ENCODE results near the gene PREP. TPM values are rescaled to one million over a fixed set of nuclear protein-coding genes. Genes with fewer than 3 reads are reported as not detected.

Gene PREP
- total RNA-seq, 1 donor from 2014 or later, result 39.6 TPM

DNA sequence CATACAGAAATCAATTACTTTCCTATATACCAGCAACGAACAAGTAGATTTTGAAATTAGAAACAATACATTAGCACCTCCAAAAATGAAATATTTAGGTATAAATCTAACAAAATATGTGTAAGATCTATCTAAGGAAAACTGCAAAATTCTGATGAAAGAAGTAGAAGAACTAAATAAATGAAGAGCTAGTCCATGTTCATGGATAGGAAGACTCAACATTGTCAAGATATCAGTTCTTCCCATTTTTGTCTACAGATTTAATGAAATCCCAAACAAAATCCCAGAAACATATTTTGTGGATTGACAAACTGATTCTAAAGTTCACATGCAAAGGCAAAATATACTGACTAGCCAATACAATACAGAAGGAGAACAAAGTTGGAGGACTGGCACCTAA lies 33.7 kb downstream of the PREP start:
- no peak for DNase-seq (ENCODE audit: low spot score)
- Mint-ChIP-seq H3K4me3 (ENCODE audit: unreplicated experiment) (no peak overlapping the region), H3K27ac (ENCODE audit: unreplicated experiment) (no peak overlapping the region), H3K4me1 (ENCODE audit: unreplicated experiment) (peaks cover 9% of the 10 kb centered on the region), H3K9me3 (ENCODE audit: unreplicated experiment) (no peaks in the 10 kb centered on the region), H3K36me3 (ENCODE audit: low read depth, unreplicated experiment) (peaks cover 11% of the 10 kb centered on the region), H3K27me3 (ENCODE audit: unreplicated experiment) (no peaks in the 10 kb centered on the region)
- TF ChIP-seq, protein P1, sequence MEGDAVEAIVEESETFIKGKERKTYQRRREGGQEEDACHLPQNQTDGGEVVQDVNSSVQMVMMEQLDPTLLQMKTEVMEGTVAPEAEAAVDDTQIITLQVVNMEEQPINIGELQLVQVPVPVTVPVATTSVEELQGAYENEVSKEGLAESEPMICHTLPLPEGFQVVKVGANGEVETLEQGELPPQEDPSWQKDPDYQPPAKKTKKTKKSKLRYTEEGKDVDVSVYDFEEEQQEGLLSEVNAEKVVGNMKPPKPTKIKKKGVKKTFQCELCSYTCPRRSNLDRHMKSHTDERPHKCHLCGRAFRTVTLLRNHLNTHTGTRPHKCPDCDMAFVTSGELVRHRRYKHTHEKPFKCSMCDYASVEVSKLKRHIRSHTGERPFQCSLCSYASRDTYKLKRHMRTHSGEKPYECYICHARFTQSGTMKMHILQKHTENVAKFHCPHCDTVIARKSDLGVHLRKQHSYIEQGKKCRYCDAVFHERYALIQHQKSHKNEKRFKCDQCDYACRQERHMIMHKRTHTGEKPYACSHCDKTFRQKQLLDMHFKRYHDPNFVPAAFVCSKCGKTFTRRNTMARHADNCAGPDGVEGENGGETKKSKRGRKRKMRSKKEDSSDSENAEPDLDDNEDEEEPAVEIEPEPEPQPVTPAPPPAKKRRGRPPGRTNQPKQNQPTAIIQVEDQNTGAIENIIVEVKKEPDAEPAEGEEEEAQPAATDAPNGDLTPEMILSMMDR (IDR thresholded peaks at IDR 0.05; ENCODE audit: unreplicated experiment), result no peak

DNA sequence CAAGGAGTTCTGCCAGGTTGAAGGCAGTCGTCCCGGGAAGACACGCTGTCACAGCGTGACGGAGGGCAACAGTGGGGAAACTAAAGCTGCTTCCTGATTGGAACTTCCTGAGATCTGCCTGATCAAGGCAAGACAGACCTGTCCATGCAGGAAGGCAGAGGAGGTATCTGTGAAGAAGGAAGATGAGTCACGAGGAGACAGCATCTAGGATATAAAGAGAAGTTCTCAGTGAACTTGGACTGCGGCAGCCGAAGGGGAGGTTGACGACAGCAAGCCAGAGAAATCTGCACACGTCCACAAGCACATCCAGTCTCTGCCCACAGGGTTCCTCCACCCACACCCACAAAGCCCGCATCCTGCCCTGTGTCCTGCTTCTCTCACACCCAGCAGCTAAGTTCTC lies 38.6 kb downstream of the PREP start:
- Mint-ChIP-seq H3K4me3 (ENCODE audit: unreplicated experiment) (no peak overlapping the region), H3K36me3 (ENCODE audit: low read depth, unreplicated experiment) (peaks cover 6% of the 10 kb centered on the region), H3K27me3 (ENCODE audit: unreplicated experiment) (peaks cover 3% of the 10 kb centered on the region), H3K4me1 (ENCODE audit: unreplicated experiment) (peaks cover 15% of the 10 kb centered on the region), H3K9me3 (ENCODE audit: unreplicated experiment) (no peaks in the 10 kb centered on the region), H3K27ac (ENCODE audit: unreplicated experiment) (peak overlapping the region; percentile 80)
- TF ChIP-seq, protein P1 (IDR thresholded peaks at IDR 0.05; ENCODE audit: unreplicated experiment), result no peak
- DNase-seq (ENCODE audit: low spot score), result no peak

DNA sequence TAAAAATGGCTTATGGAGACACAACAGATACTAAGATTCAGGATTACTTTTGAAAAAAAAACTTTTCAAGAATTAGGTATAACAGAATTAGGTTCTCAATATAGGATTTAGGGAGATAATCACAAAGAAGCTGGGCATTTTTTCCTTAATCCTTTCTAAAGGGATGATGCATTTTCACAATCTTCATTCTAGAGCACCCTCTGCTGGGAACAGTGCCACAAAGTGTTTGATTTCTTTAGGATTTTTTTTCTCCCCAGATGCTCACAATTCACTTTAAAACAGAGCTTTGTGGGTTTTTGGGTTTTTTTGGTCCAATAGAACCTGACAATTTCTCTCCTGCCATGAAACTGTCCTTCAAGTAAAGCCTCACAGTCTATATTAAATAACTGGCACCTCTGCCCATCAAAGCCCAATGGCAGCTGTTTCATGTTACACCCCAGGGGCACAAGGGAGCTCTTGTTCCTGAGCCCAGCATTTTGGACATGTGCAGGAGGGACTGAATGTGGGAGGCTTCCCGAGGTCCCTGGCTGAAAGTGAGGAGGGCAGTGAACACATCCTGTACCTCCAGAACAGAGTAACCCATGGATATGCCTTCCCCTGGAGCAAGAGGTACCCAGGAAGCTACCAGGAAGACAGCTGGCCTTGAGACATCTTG lies 39.7 kb downstream of the PREP start:
- TF ChIP-seq, protein P1 (IDR thresholded peaks at IDR 0.05; ENCODE audit: unreplicated experiment), result no peak
- H3K27ac Mint-ChIP-seq (ENCODE audit: unreplicated experiment), result peak overlapping the region; percentile 65

DNA sequence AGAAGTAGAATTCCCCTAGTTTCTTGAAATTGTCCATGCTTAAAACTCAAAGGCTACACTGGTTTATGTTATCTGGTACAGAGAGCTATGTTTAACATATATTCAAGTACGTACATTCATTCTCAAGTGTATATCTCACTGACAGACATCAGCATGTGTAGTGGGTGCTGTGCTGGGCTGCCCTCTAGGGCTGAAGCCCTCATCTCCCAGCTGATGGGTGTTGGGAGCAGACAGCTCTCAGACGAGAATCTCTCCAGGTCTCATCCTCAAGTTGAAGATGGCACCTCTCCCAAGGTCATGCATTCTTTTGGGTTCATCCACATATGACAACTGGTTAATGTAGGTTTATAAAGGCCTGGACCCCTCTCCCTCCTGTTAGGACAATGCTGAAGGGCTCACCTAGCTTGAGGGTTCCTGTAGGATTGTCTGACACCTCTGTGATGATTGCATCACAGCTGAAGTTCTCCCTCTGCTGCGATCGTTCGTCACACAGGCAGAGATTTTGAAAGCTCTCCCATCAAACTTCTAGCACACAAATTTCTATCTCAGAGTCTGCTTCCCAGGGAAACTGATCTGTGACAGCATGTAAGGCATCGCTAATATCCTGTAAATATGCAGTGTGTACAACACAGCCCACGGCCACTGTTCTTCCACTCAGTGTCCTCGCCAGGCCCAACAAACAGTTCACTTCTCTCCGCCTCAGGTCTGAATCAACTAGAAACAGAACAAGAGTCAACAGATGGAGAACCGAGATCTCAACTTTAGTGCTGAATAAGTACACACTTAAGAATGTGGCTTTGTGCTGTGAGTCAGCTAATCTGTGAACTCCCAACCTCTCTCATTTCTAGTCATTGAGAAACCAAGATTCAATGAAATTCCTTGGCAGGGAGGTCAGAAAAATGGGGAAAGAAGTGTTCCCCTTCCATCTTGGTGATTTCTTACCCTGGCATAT lies 43.2 kb downstream of the PREP start:
- H3K27me3 Mint-ChIP-seq (ENCODE audit: unreplicated experiment), result peaks cover 3% of the 10 kb centered on the region
- H3K4me1 Mint-ChIP-seq (ENCODE audit: unreplicated experiment), result peaks cover 11% of the 10 kb centered on the region
- TF ChIP-seq, protein P1 (IDR thresholded peaks at IDR 0.05; ENCODE audit: unreplicated experiment), result no peak
- peaks cover 18% of the 10 kb centered on the region for H3K36me3 Mint-ChIP-seq (ENCODE audit: low read depth, unreplicated experiment)
- H3K9me3 Mint-ChIP-seq (ENCODE audit: unreplicated experiment), result no peaks in the 10 kb centered on the region
- no peak overlapping the region for H3K27ac Mint-ChIP-seq (ENCODE audit: unreplicated experiment)
- H3K4me3 Mint-ChIP-seq (ENCODE audit: unreplicated experiment), result no peak overlapping the region
- DNase-seq (ENCODE audit: low spot score), result no peak

More for the DNA sequence above, 39.7 kb downstream of the PREP start:
- no peak for DNase-seq (ENCODE audit: low spot score)
- H3K27me3 Mint-ChIP-seq (ENCODE audit: unreplicated experiment), result peaks cover 3% of the 10 kb centered on the region
- no peaks in the 10 kb centered on the region for H3K9me3 Mint-ChIP-seq (ENCODE audit: unreplicated experiment)
- H3K4me1 Mint-ChIP-seq (ENCODE audit: unreplicated experiment), result peaks cover 15% of the 10 kb centered on the region
- peaks cover 6% of the 10 kb centered on the region for H3K36me3 Mint-ChIP-seq (ENCODE audit: low read depth, unreplicated experiment)
- H3K4me3 Mint-ChIP-seq (ENCODE audit: unreplicated experiment), result no peak overlapping the region

DNA sequence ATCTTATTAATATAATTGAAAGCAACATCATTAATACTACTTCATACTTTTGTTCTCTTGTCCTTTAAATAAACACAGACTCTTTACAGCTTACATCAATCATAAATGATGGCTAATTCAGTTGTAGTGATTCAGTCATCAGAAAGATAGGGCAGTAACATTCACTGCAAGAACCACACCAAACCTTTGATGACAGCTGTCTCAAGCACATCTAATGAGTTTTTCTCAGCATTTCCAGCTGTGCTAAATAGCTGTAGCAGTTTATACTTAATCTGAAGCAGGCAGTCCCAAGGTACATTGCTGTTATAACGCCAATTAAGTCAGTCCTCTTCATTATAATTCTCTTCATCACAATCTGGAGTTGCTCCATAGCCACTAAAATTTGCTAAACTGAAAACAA lies 45.7 kb downstream of the PREP start:
- peaks cover 18% of the 10 kb centered on the region for H3K36me3 Mint-ChIP-seq (ENCODE audit: low read depth, unreplicated experiment)
- TF ChIP-seq, protein P1 (IDR thresholded peaks at IDR 0.05; ENCODE audit: unreplicated experiment), result no peak
- no peak overlapping the region for H3K27ac Mint-ChIP-seq (ENCODE audit: unreplicated experiment)
- no peak for DNase-seq (ENCODE audit: low spot score)
- no peaks in the 10 kb centered on the region for H3K4me1 Mint-ChIP-seq (ENCODE audit: unreplicated experiment)
- no peak overlapping the region for H3K4me3 Mint-ChIP-seq (ENCODE audit: unreplicated experiment)
- no peaks in the 10 kb centered on the region for H3K9me3 Mint-ChIP-seq (ENCODE audit: unreplicated experiment)
- no peaks in the 10 kb centered on the region for H3K27me3 Mint-ChIP-seq (ENCODE audit: unreplicated experiment)
